ENCODE measurements around the gene GGT5.
"Not testable (repeated sequence)": the region's sequence is repeated elsewhere in the genome, so short reads cannot be mapped to it uniquely, and the experiment has no call there.

Gene GGT5

GRCh38 chr22:24263479-24263878 lies 18.6 kb upstream of the GGT5 start:
- not testable (repeated sequence) for H3K9ac ChIP-seq (ENCODE audit: low read depth in 1 of 2, low read length in 2 of 2); H3K27me3 ChIP-seq (ENCODE audit: control insufficient read depth in 1 of 2, insufficient read depth in 2 of 2, low read length in 2 of 2)

DNA sequence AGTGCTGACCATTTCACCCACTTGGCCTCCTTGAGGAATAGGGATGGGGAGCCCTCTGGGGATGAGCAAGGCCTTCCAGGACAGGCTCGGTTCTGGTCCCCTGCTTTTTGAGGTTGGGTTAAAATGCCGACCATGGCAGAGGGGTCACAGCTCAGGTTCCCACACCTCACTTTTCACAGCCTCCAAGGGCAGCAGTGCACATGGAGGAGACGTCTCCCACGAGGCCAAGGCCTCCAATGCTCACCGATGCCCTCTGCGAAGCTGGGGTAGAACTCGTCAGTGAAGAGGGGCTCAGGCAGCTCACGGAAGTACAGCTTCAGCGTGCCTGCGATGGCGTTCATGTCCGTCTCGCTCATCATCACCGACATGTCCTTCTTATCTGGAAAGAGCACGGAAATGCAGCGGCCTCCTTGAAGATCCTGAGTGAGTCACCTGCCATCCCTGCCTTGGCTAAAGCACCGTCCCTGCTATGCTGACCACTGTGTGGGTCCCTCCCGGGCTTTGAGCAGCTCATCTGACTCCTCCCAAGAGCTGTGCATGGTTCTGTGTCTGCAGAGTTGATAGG lies 17.4 kb upstream of the GGT5 start:
- not testable (repeated sequence) for H3K9me3 ChIP-seq (ENCODE audit: control insufficient read depth in 1 of 2, low read length in 2 of 2); H3K36me3 ChIP-seq (ENCODE audit: control insufficient read depth in 1 of 2, insufficient read depth in 2 of 2, low read length in 2 of 2); H3K9ac ChIP-seq (ENCODE audit: low read depth in 1 of 2, low read length in 2 of 2); H3K4me1 ChIP-seq (ENCODE audit: control insufficient read depth in 1 of 2, insufficient read depth in 2 of 2, low read length in 2 of 2); H3K4me3 ChIP-seq (ENCODE audit: low read depth in 1 of 2, low read length in 2 of 2); H3K27me3 ChIP-seq (ENCODE audit: control insufficient read depth in 1 of 2, insufficient read depth in 2 of 2, low read length in 2 of 2); H3K27ac ChIP-seq (ENCODE audit: low read depth, low read length)

More at GRCh38 chr22:24263479-24263878, 18.6 kb upstream of the GGT5 start:
- H3K27ac ChIP-seq (ENCODE audit: low read depth, low read length); H3K36me3 ChIP-seq (ENCODE audit: control insufficient read depth in 1 of 2, insufficient read depth in 2 of 2, low read length in 2 of 2); H3K4me1 ChIP-seq (ENCODE audit: control insufficient read depth in 1 of 2, insufficient read depth in 2 of 2, low read length in 2 of 2); H3K4me3 ChIP-seq (ENCODE audit: low read depth in 1 of 2, low read length in 2 of 2); H3K9me3 ChIP-seq (ENCODE audit: control insufficient read depth in 1 of 2, low read length in 2 of 2): not testable (repeated sequence)

DNA sequence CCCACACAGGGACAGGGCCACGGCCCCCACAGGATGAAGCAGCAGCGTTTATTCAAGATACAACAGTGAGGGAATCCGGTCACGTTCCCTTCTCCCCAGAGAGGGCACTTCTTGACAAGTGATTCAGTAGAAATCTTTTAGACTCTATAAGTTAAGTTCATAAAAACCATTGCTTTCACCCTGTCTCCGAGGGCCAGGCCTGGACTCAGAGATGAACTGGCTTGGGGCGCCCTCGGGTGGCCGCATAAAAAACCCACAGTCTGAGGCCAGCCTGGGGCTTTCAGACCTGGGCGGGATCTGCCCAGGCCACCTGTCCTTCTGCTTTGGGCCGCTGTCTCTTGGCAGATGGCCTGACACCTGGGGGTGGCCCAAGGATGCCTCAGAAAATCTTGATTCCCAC lies 14.6 kb upstream of the GGT5 start:
- H3K9me3 ChIP-seq (ENCODE audit: control insufficient read depth in 1 of 2, low read length in 2 of 2); H3K27ac ChIP-seq (ENCODE audit: low read depth, low read length); H3K36me3 ChIP-seq (ENCODE audit: control insufficient read depth in 1 of 2, insufficient read depth in 2 of 2, low read length in 2 of 2): not testable (repeated sequence)

DNA sequence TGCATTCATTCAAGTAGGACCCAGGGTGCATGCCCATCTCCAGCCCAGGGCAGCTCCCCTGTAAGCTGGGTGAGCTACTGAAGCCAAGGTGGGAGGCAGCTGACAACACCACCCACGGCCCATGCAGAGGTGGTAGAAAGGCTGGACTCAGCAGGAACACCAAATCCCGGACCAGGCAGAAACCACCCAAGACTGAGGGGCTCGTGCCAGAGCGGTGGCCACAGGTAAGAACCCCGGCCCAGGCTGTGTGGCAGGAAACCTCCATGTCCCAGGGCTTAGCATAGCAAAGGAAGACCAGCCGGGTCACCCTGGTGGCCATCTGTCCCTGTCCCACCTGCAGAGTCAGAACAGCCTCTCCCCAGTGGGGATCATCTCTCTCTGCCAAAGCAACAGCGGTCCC lies 11.9 kb upstream of the GGT5 start:
- H3K4me1 ChIP-seq (ENCODE audit: control insufficient read depth in 1 of 2, insufficient read depth in 2 of 2, low read length in 2 of 2); H3K9ac ChIP-seq (ENCODE audit: low read depth in 1 of 2, low read length in 2 of 2); H3K36me3 ChIP-seq (ENCODE audit: control insufficient read depth in 1 of 2, insufficient read depth in 2 of 2, low read length in 2 of 2); H3K27me3 ChIP-seq (ENCODE audit: control insufficient read depth in 1 of 2, insufficient read depth in 2 of 2, low read length in 2 of 2); H3K4me3 ChIP-seq (ENCODE audit: low read depth in 1 of 2, low read length in 2 of 2); H3K9me3 ChIP-seq (ENCODE audit: control insufficient read depth in 1 of 2, low read length in 2 of 2); H3K27ac ChIP-seq (ENCODE audit: low read depth, low read length): not testable (repeated sequence)

More for the DNA sequence above, 14.6 kb upstream of the GGT5 start:
- not testable (repeated sequence) for H3K27me3 ChIP-seq (ENCODE audit: control insufficient read depth in 1 of 2, insufficient read depth in 2 of 2, low read length in 2 of 2); H3K4me1 ChIP-seq (ENCODE audit: control insufficient read depth in 1 of 2, insufficient read depth in 2 of 2, low read length in 2 of 2); H3K4me3 ChIP-seq (ENCODE audit: low read depth in 1 of 2, low read length in 2 of 2); H3K9ac ChIP-seq (ENCODE audit: low read depth in 1 of 2, low read length in 2 of 2)

DNA sequence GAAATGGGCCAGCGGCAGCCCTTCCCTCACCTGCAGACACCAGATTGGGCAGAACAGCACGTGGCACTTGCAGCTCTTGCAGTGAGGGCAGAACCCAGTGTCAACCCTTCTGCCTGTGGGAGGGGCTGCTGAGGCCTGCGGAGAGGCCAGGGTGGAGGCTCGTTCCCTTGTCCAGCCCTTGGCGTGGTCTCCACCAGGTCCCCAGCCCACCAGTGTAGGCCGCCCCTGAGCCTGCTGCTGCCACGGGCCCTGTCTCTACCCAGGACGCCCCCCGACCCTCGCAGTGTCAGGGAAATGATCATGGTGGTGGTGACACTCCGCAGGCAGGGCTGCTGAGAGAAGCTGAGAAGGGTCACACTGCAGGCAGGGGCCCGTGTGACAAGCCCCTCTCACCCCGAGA lies 11.3 kb upstream of the GGT5 start:
- not testable (repeated sequence) for H3K9ac ChIP-seq (ENCODE audit: low read depth in 1 of 2, low read length in 2 of 2); H3K36me3 ChIP-seq (ENCODE audit: control insufficient read depth in 1 of 2, insufficient read depth in 2 of 2, low read length in 2 of 2); H3K27ac ChIP-seq (ENCODE audit: low read depth, low read length); H3K4me3 ChIP-seq (ENCODE audit: low read depth in 1 of 2, low read length in 2 of 2); H3K4me1 ChIP-seq (ENCODE audit: control insufficient read depth in 1 of 2, insufficient read depth in 2 of 2, low read length in 2 of 2); H3K27me3 ChIP-seq (ENCODE audit: control insufficient read depth in 1 of 2, insufficient read depth in 2 of 2, low read length in 2 of 2); H3K9me3 ChIP-seq (ENCODE audit: control insufficient read depth in 1 of 2, low read length in 2 of 2)

DNA sequence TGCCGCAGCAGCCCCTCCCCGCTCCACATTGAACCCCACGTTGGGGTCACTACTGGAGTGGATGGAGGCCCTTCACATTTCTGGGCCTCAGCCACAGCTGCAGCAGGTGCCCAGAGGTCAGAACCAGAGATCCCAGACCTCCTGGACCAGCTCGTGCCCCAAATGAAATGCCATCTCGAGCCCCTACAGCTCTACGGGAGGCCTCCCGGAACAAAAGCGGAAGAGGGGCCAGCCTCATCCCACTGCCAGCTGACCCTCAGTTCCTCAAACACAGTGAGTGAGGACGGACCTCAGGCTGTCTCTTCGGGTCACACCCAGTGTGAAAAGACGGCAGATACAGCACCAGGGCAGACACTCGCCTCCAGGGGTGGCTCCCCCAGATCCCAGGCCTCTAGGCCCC lies 8.2 kb upstream of the GGT5 start:
- not testable (repeated sequence) for H3K36me3 ChIP-seq (ENCODE audit: control insufficient read depth in 1 of 2, insufficient read depth in 2 of 2, low read length in 2 of 2); H3K4me1 ChIP-seq (ENCODE audit: control insufficient read depth in 1 of 2, insufficient read depth in 2 of 2, low read length in 2 of 2); H3K27me3 ChIP-seq (ENCODE audit: control insufficient read depth in 1 of 2, insufficient read depth in 2 of 2, low read length in 2 of 2); H3K9ac ChIP-seq (ENCODE audit: low read depth in 1 of 2, low read length in 2 of 2); H3K27ac ChIP-seq (ENCODE audit: low read depth, low read length); H3K4me3 ChIP-seq (ENCODE audit: low read depth in 1 of 2, low read length in 2 of 2); H3K9me3 ChIP-seq (ENCODE audit: control insufficient read depth in 1 of 2, low read length in 2 of 2)

DNA sequence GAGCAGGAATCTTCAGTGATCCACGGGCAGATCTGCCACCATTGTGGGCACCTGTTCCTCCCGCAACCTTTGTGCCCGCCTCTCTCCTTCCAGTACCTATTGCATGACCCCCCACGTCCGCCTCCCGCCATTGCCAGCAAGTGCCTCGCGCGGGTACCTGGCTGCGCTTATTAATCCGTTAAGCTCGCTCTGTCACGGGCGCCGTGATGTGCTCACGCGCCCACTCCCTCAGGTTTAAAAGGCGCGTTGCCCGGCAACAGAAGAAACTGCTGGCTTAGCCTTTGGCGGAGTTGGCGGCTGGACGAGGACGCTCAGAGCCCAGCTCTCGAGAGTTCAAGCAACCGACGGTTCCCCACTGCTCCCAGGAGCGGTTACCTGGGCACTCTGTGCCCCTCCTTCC lies 6.4 kb upstream of the GGT5 start:
- H3K36me3 ChIP-seq (ENCODE audit: control insufficient read depth in 1 of 2, insufficient read depth in 2 of 2, low read length in 2 of 2); H3K9ac ChIP-seq (ENCODE audit: low read depth in 1 of 2, low read length in 2 of 2); H3K27me3 ChIP-seq (ENCODE audit: control insufficient read depth in 1 of 2, insufficient read depth in 2 of 2, low read length in 2 of 2); H3K27ac ChIP-seq (ENCODE audit: low read depth, low read length); H3K4me1 ChIP-seq (ENCODE audit: control insufficient read depth in 1 of 2, insufficient read depth in 2 of 2, low read length in 2 of 2); H3K9me3 ChIP-seq (ENCODE audit: control insufficient read depth in 1 of 2, low read length in 2 of 2); H3K4me3 ChIP-seq (ENCODE audit: low read depth in 1 of 2, low read length in 2 of 2): not testable (repeated sequence)

DNA sequence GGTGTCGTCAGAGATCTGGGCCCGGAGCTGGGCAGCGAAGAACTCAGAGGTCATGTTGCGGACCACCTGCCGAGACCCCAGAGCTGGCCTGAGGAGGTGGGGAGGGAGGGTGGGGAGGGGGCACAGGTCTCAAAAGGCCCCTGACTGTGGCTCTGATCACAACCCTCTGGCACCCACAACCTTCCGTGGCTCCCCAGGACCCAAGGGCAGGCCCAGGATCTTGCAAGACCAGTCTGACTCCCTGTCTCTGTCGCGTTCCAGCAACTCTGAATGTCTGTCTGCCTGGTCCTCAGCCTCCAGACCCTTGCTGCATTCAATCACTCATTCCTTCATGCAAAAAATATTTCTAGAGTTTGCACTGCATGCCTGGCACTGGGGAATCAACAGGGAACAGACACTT lies 4.5 kb upstream of the GGT5 start:
- not testable (repeated sequence) for H3K36me3 ChIP-seq (ENCODE audit: control insufficient read depth in 1 of 2, insufficient read depth in 2 of 2, low read length in 2 of 2); H3K9ac ChIP-seq (ENCODE audit: low read depth in 1 of 2, low read length in 2 of 2); H3K27ac ChIP-seq (ENCODE audit: low read depth, low read length); H3K27me3 ChIP-seq (ENCODE audit: control insufficient read depth in 1 of 2, insufficient read depth in 2 of 2, low read length in 2 of 2); H3K4me1 ChIP-seq (ENCODE audit: control insufficient read depth in 1 of 2, insufficient read depth in 2 of 2, low read length in 2 of 2); H3K9me3 ChIP-seq (ENCODE audit: control insufficient read depth in 1 of 2, low read length in 2 of 2); H3K4me3 ChIP-seq (ENCODE audit: low read depth in 1 of 2, low read length in 2 of 2)

- not testable (repeated sequence) for H3K9me3 ChIP-seq (ENCODE audit: control insufficient read depth in 1 of 2, low read length in 2 of 2); H3K4me3 ChIP-seq (ENCODE audit: low read depth in 1 of 2, low read length in 2 of 2); H3K9ac ChIP-seq (ENCODE audit: low read depth in 1 of 2, low read length in 2 of 2); H3K27me3 ChIP-seq (ENCODE audit: control insufficient read depth in 1 of 2, insufficient read depth in 2 of 2, low read length in 2 of 2); H3K36me3 ChIP-seq (ENCODE audit: control insufficient read depth in 1 of 2, insufficient read depth in 2 of 2, low read length in 2 of 2); H3K27ac ChIP-seq (ENCODE audit: low read depth, low read length)
- peaks cover 4 to 14% of the 10 kb centered on the region in 2 donors for H3K4me1 ChIP-seq (ENCODE audit: control insufficient read depth in 1 of 2, insufficient read depth in 2 of 2, low read length in 2 of 2)
These were observed 3.7 kb upstream of the GGT5 start for GRCh38 chr22:24248611-24249010.

GRCh38 chr22:24247564-24248344 lies 2.9 kb upstream of the GGT5 start:
- Histone ChIP-seq H3K9me3 (ENCODE audit: control insufficient read depth in 1 of 2, low read length in 2 of 2) (no peaks in the 10 kb centered on the region), H3K36me3 (ENCODE audit: control insufficient read depth in 1 of 2, insufficient read depth in 2 of 2, low read length in 2 of 2) (no peaks in the 10 kb centered on the region), H3K9ac (ENCODE audit: low read depth in 1 of 2, low read length in 2 of 2) (no peak overlapping the region), H3K27ac (ENCODE audit: low read depth, low read length) (no peak overlapping the region), H3K4me1 (ENCODE audit: control insufficient read depth in 1 of 2, insufficient read depth in 2 of 2, low read length in 2 of 2) (peaks cover 4 to 14% of the 10 kb centered on the region in 2 donors), H3K27me3 (ENCODE audit: control insufficient read depth in 1 of 2, insufficient read depth in 2 of 2, low read length in 2 of 2) (no peaks in the 10 kb centered on the region), H3K4me3 (ENCODE audit: low read depth in 1 of 2, low read length in 2 of 2) (no peak overlapping the region)

Measured in duodenal mucosa (tissue), 2 donors.